WTC11 (cell line): Measurements from ENCODE around the gene ZBP1. TPM values are rescaled to one million over a fixed set of nuclear protein-coding genes. Genes with fewer than 3 reads are reported as not detected.

Source experiments
- ATAC-seq: fragments of 200-7000 bp; cut with Tn5 transposase; 2 replicates; pipeline ENCODE4 v1.10.0; 2021; ENCODE audit warnings: mild to moderate bottlenecking, moderate library complexity
- CTCF ChIA-PET: fragments of 300-600 bp; sonication (Branson Sonifier 250); formaldehyde crosslinking; loops from one replicate; lab custom pipeline; 2021; ENCODE audit warnings: antibody characterized with exemption; lab: Charles Lee
- POLR2A ChIA-PET: fragments of 350-600 bp; sonication (Branson Sonifier 250); formaldehyde crosslinking; loops from one replicate; lab custom pipeline; 2021; ENCODE audit warnings: antibody characterized with exemption; lab: Charles Lee
- DNase-seq: peaks from one replicate; pipeline ENCODE4 v3.0.0; 2021; ENCODE audit warnings: low spot score
- H3K27ac Mint-ChIP-seq: 2 replicates; pipeline ENCODE4 v1.8.0; 2021; ENCODE audit warnings: mixed read lengths
- H3K27me3 Mint-ChIP-seq: 2 replicates; pipeline ENCODE4 v1.8.0; 2021; ENCODE audit warnings: low read depth, mild to moderate bottlenecking, moderate library complexity, mixed read lengths
- H3K36me3 Mint-ChIP-seq: 2 replicates; pipeline ENCODE4 v1.8.0; 2021; ENCODE audit warnings: mixed read lengths
- H3K4me1 Mint-ChIP-seq: 2 replicates; pipeline ENCODE4 v1.8.0; 2022; ENCODE audit warnings: mixed read lengths
- H3K4me3 Mint-ChIP-seq: 2 replicates; pipeline ENCODE4 v1.8.0; 2021; ENCODE audit warnings: mild to moderate bottlenecking, moderate library complexity, mixed read lengths
- H3K9me3 Mint-ChIP-seq: 2 replicates; pipeline ENCODE4 v1.8.0; 2021; ENCODE audit warnings: mixed read lengths
- AR ChIP-seq: fragments of 250-450 bp; sonication (Bioruptor Pico); IDR thresholded peaks from 2 replicates; pipeline ENCODE4 v1.9.0; 2021; ENCODE audit warnings: mild to moderate bottlenecking
- ATF2 ChIP-seq: sonication (generic); formaldehyde crosslinking; IDR thresholded peaks from 2 replicates; pipeline ENCODE4 v1.8.1; 2022; ENCODE audit warnings: low read depth, missing genetic modification reagents, borderline replicate concordance
- ATF3 ChIP-seq: sonication (generic); formaldehyde crosslinking; conservative IDR thresholded peaks from 2 replicates; pipeline ENCODE4 v1.8.1; 2022; ENCODE audit warnings: mild to moderate bottlenecking, missing genetic modification reagents
- CREB1 ChIP-seq: sonication (generic); formaldehyde crosslinking; IDR thresholded peaks from 2 replicates; pipeline ENCODE4 v1.8.0; 2023; ENCODE audit warnings: mild to moderate bottlenecking, missing genetic modification reagents
- CTCF ChIP-seq: fragments of 200-600 bp; IDR thresholded peaks from 2 replicates; pipeline ENCODE4 v1.8.0; 2022; ENCODE audit warnings: antibody characterized with exemption
- ELF4 ChIP-seq: sonication (generic); formaldehyde crosslinking; IDR thresholded peaks from 2 replicates; pipeline ENCODE4 v1.8.1; 2022; ENCODE audit warnings: low read depth, mild to moderate bottlenecking, moderate library complexity, missing genetic modification reagents
- FOXP4 ChIP-seq: sonication (generic); formaldehyde crosslinking; IDR thresholded peaks from 2 replicates; pipeline ENCODE4 v1.8.0; 2022; ENCODE audit warnings: mild to moderate bottlenecking, missing genetic modification reagents
- GRHL2 ChIP-seq: fragments of 250-450 bp; sonication (Bioruptor Pico); IDR thresholded peaks from 2 replicates; pipeline ENCODE4 v1.8.0; 2022; ENCODE audit warnings: mild to moderate bottlenecking, moderate library complexity; ENCODE audit not compliant: insufficient replicate concordance, severe bottlenecking
- KAT7 ChIP-seq: sonication (generic); formaldehyde crosslinking; IDR thresholded peaks from 2 replicates; pipeline ENCODE4 v1.8.1; 2023; ENCODE audit warnings: missing genetic modification reagents, mild to moderate bottlenecking, borderline replicate concordance
- MAX ChIP-seq: sonication (generic); formaldehyde crosslinking; IDR thresholded peaks from 2 replicates; pipeline ENCODE4 v1.8.0; 2022; ENCODE audit warnings: mild to moderate bottlenecking, missing genetic modification reagents
- NFE2L1 ChIP-seq: sonication (generic); formaldehyde crosslinking; IDR thresholded peaks from 2 replicates; pipeline ENCODE4 v1.8.1; 2023; ENCODE audit warnings: missing genetic modification reagents
- NR1H2 ChIP-seq: sonication (generic); formaldehyde crosslinking; IDR thresholded peaks from 2 replicates; pipeline ENCODE4 v1.9.0; 2021; ENCODE audit warnings: mild to moderate bottlenecking, moderate library complexity, missing genetic modification reagents
- NR2C2 ChIP-seq: sonication (generic); formaldehyde crosslinking; IDR thresholded peaks from 2 replicates; pipeline ENCODE4 v1.8.0; 2022; ENCODE audit warnings: mild to moderate bottlenecking, missing genetic modification reagents
- OVOL2 ChIP-seq: fragments of 250-450 bp; sonication (Bioruptor Pico); IDR thresholded peaks from 2 replicates; pipeline ENCODE4 v1.9.0; 2021; ENCODE audit warnings: mild to moderate bottlenecking, borderline replicate concordance
- PREB ChIP-seq: sonication (generic); formaldehyde crosslinking; IDR thresholded peaks from 2 replicates; pipeline ENCODE4 v1.8.1; 2022; ENCODE audit warnings: mild to moderate bottlenecking, missing genetic modification reagents, moderate library complexity, borderline replicate concordance
- SMAD3 ChIP-seq: sonication (generic); formaldehyde crosslinking; IDR thresholded peaks from 2 replicates; pipeline ENCODE4 v1.8.0; 2022; ENCODE audit warnings: missing genetic modification reagents, mild to moderate bottlenecking, borderline replicate concordance
- SMAD4 ChIP-seq: sonication (generic); formaldehyde crosslinking; IDR thresholded peaks from 2 replicates; pipeline ENCODE4 v1.8.0; 2022; ENCODE audit warnings: mild to moderate bottlenecking, missing genetic modification reagents
- ZNF416 ChIP-seq: fragments of 250-450 bp; sonication (Bioruptor Pico); IDR thresholded peaks from 2 replicates; pipeline ENCODE4 v1.9.0; 2021; ENCODE audit warnings: mild to moderate bottlenecking, inconsistent platforms
- ZNF423 ChIP-seq: fragments of 250-450 bp; sonication (Bioruptor Pico); IDR thresholded peaks from 2 replicates; pipeline ENCODE4 v2.1.2; 2022; ENCODE audit warnings: mild to moderate bottlenecking, moderate library complexity
- total RNA-seq: library from RNA; stranded (reverse); gene quantifications from 3 replicates; pipeline ENCODE4 v1.2.3, GENCODE V29; 2021

Gene ZBP1
- total RNA-seq, 1 experiment from 2014 or later: not detected

- TF ChIP-seq AR (CRISPR knock-in tag): no peak
- TF ChIP-seq NR2C2 (CRISPR knock-in tag): no peak
Measured at GRCh38 chr20:57624124-57624523, 3.9 kb upstream of the ZBP1 start (continued).

- Mint-ChIP-seq H3K9me3 (peaks cover 28% of the 10 kb centered on the region), H3K4me1 (peaks cover 9% of the 10 kb centered on the region), H3K4me3 (no peak overlapping the region), H3K36me3 (peaks cover 11% of the 10 kb centered on the region), H3K27ac (no peak overlapping the region)
- POLR2A ChIA-PET: no interaction called here
- peak; percentile 93 for TF ChIP-seq CTCF
- no peak for TF ChIP-seq CREB1
- no peak for TF ChIP-seq OVOL2 (CRISPR knock-in tag)
- TF ChIP-seq ATF3 (CRISPR knock-in tag): no peak
- no peak for TF ChIP-seq NFE2L1
- no peak for TF ChIP-seq ZNF416 (CRISPR knock-in tag)
- TF ChIP-seq ZNF423 (CRISPR knock-in tag): peak; percentile 76
- TF ChIP-seq, all 79 proteins: peak for 2
- CTCF ChIA-PET: interaction anchor here (0.6 to 3.7 kb wide), 87 partner anchors 9 to 592 kb away, joined by 3 to 37 read pairs (median 4); partner anchors contain the start of gene PMEPA1
- ATAC-seq (peak; percentile 96), DNase-seq (peak; percentile 85)
- H3K27me3 Mint-ChIP-seq: no peaks in the 10 kb centered on the region; the same call in 1 of the 2 replicates
Measured at GRCh38 chr20:57622579-57623381, 2.6 kb upstream of the ZBP1 start.

- H3K4me3 Mint-ChIP-seq: no peak overlapping the region
- ChIA-PET POLR2A (no interaction called here), CTCF (interaction anchor here (0.7 to 3.7 kb wide), 54 partner anchors 11 to 590 kb away, joined by 3 to 37 read pairs (median 4); a partner anchor contains a TSS)
- H3K27ac Mint-ChIP-seq: no peak overlapping the region
- H3K36me3 Mint-ChIP-seq: peaks cover 11% of the 10 kb centered on the region
- ATAC-seq (no peak), DNase-seq (no peak)
- peaks cover 9% of the 10 kb centered on the region for H3K4me1 Mint-ChIP-seq
- peaks cover 28% of the 10 kb centered on the region for H3K9me3 Mint-ChIP-seq
- H3K27me3 Mint-ChIP-seq: no peaks in the 10 kb centered on the region; the same call in 1 of the 2 replicates
- no peak for TF ChIP-seq NR2C2 (CRISPR knock-in tag)
- TF ChIP-seq NR1H2 (CRISPR knock-in tag): no peak
- TF ChIP-seq ELF4 (CRISPR knock-in tag): no peak
- TF ChIP-seq ZNF416 (CRISPR knock-in tag): no peak
- TF ChIP-seq GRHL2 (CRISPR knock-in tag): no peak
- TF ChIP-seq KAT7 (CRISPR knock-in tag): no peak
- no peak for TF ChIP-seq FOXP4
- TF ChIP-seq PREB (CRISPR knock-in tag): no peak
- no peak for TF ChIP-seq ATF2
- TF ChIP-seq SMAD4: no peak
- no peak for TF ChIP-seq SMAD3 (CRISPR knock-in tag)
- TF ChIP-seq MAX: no peak
Measured at GRCh38 chr20:57622201-57622570, 2.0 kb upstream of the ZBP1 start.
